OCI-LY7 (cell line): ENCODE results near the gene MALRD1. TPM values are rescaled to one million over a fixed set of nuclear protein-coding genes. Genes with fewer than 3 reads are reported as not detected.

ENCODE experiments used
- BruUV-seq: library from RNA; stranded (reverse); fragments of 400-500 nt; replicated peaks from 2 replicates; lab custom pipeline; 2021; lab: Mats Ljungman, UMichigan
- CTCF ChIA-PET: fragments of 300-600 bp; sonication (Branson Sonifier 250); formaldehyde crosslinking; loops from one replicate; lab custom pipeline; 2022; ENCODE audit warnings: antibody characterized with exemption; ENCODE audit not compliant: unreplicated experiment; lab: Charles Lee
- POLR2A ChIA-PET: fragments of 300-600 bp; sonication (Branson Sonifier 250); formaldehyde crosslinking; loops from one replicate; lab custom pipeline; 2022; ENCODE audit warnings: antibody characterized with exemption; lab: Charles Lee
- DNase-seq: peaks from one replicate; pipeline ENCODE4 v3.0.0-alpha.2; 2015; ENCODE audit warnings: low spot score
- H2AFZ ChIP-seq: fragments of 200-600 bp; sonication (generic), shearing (Covaris generic); 2 replicates; pipeline ENCODE4 v1.6.1; 2014; ENCODE audit warnings: mild to moderate bottlenecking, antibody characterized with exemption, low read length, moderate library complexity
- H3K27ac ChIP-seq: fragments of 200-600 bp; sonication (generic); 2 replicates; pipeline ENCODE4 v1.5.1; 2014; ENCODE audit warnings: mixed run types, low read depth, mild to moderate bottlenecking, moderate library complexity, low read length, inconsistent platforms; ENCODE audit not compliant: poor library complexity, severe bottlenecking
- H3K36me3 ChIP-seq: fragments of 200-600 bp; sonication (generic); 2 replicates; pipeline ENCODE4 v1.6.1; 2014; ENCODE audit warnings: mild to moderate bottlenecking, antibody characterized with exemption, low read length, moderate library complexity, mixed read lengths; ENCODE audit not compliant: insufficient read depth
- H3K4me1 ChIP-seq: fragments of 200-600 bp; sonication (generic); 2 replicates; pipeline ENCODE4 v1.5.1; 2014; ENCODE audit warnings: mild to moderate bottlenecking, low read length; ENCODE audit not compliant: insufficient read depth, poor library complexity, severe bottlenecking
- H3K4me2 ChIP-seq: fragments of 200-600 bp; sonication (generic); 2 replicates; pipeline ENCODE4 v1.6.1; 2014; ENCODE audit warnings: mild to moderate bottlenecking, low read length
- H3K4me3 ChIP-seq: fragments of 200-600 bp; sonication (generic); 2 replicates; pipeline ENCODE4 v1.5.1; 2014; ENCODE audit warnings: mild to moderate bottlenecking, low read depth, low read length; ENCODE audit not compliant: poor library complexity, severe bottlenecking
- H3K79me2 ChIP-seq: fragments of 200-600 bp; sonication (generic); 2 replicates; pipeline ENCODE4 v1.6.1; 2016; ENCODE audit warnings: low read depth, mild to moderate bottlenecking, low read length, moderate library complexity, mixed read lengths; ENCODE audit not compliant: insufficient read depth
- H3K9me2 ChIP-seq: fragments of 200-600 bp; sonication (generic); 2 replicates; pipeline ENCODE4 v1.6.1; 2016; ENCODE audit warnings: mild to moderate bottlenecking, low read length, mixed read lengths; ENCODE audit not compliant: insufficient read depth
- H3K9me3 ChIP-seq: fragments of 200-600 bp; sonication (generic); 2 replicates; pipeline ENCODE4 v1.6.1; 2014; ENCODE audit warnings: mild to moderate bottlenecking, mixed run types, low read length, mixed read lengths
- H4K20me1 ChIP-seq: fragments of 200-600 bp; sonication (generic); 2 replicates; pipeline ENCODE4 v1.6.1; 2014; ENCODE audit warnings: mild to moderate bottlenecking, antibody characterized with exemption, low read length, moderate library complexity, mixed read lengths; ENCODE audit not compliant: insufficient read depth
- EZH2phosphoT487 ChIP-seq: fragments of 200-600 bp; sonication (generic); IDR thresholded peaks from 2 replicates; pipeline ENCODE4 v1.6.1; 2018; ENCODE audit warnings: low read depth, borderline replicate concordance, mild to moderate bottlenecking, mixed run types, antibody characterized with exemption, low read length, moderate library complexity, mixed read lengths
- intact Hi-C: fragments of 100-400 bp; cut with micrococcal nuclease; formaldehyde crosslinking; loops from one replicate; pipeline ENCODE4 v1.10.0; 2022; ENCODE audit not compliant: unreplicated experiment
- total RNA-seq, 2 experiments: library from RNA; depleted of rRNA in 1 of 2; stranded (reverse); fragments of >200 nt in 1 of 2; shearing (Covaris generic) in 1 of 2; gene quantifications; 2 replicates each; pipeline ENCODE4 v1.2.3, GENCODE V29; 2014 to 2022
- TF ChIP-seq, protein P1 (sequence below): fragments of 200-600 bp; sonication (generic); conservative IDR thresholded peaks from 2 replicates; pipeline ENCODE4 v1.5.1; 2014; ENCODE audit warnings: mild to moderate bottlenecking, antibody characterized with exemption, low read length, moderate library complexity, mixed read lengths

MALRD1 gene
- total RNA-seq, 2 experiments from 2014 or later = not detected

DNA sequence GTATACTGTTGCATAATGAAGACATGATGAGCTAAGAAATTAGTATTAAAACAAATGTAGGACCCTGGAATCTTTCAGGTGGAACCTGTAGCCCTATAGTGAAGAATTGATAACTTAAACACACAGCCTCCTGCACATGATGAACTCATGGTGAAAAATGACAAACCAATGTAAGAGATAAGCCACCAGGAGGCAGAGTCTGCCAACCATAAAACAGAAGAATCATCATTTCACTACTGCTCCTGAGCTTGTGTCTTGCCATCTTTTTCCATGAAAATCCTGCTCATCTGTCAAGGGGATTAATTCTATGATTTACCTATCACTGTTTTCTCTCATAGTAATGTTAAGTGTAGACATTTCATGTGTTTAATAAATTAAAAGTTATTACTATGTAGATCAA, 363.9 kb downstream of the MALRD1 start:
- Histone ChIP-seq H3K4me3 (no peak overlapping the region), H3K79me2 (no peaks in the 10 kb centered on the region), H3K4me2 (no peak overlapping the region), H3K27ac (no peak overlapping the region), H3K9me3 (no peaks in the 10 kb centered on the region), H2AFZ (no peak overlapping the region), H3K9me2 (no peaks in the 10 kb centered on the region), H3K4me1 (no peaks in the 10 kb centered on the region), H4K20me1 (no peaks in the 10 kb centered on the region), H3K36me3 (no peaks in the 10 kb centered on the region)
- ChIA-PET CTCF (no interaction called here), POLR2A (no interaction called here)
- no TSS peak for BruUV-seq
- intact Hi-C loops = no loop called here
- DNase-seq = no peak
- TF ChIP-seq EZH2phosphoT487 = no peak
- TF ChIP-seq, protein P1, sequence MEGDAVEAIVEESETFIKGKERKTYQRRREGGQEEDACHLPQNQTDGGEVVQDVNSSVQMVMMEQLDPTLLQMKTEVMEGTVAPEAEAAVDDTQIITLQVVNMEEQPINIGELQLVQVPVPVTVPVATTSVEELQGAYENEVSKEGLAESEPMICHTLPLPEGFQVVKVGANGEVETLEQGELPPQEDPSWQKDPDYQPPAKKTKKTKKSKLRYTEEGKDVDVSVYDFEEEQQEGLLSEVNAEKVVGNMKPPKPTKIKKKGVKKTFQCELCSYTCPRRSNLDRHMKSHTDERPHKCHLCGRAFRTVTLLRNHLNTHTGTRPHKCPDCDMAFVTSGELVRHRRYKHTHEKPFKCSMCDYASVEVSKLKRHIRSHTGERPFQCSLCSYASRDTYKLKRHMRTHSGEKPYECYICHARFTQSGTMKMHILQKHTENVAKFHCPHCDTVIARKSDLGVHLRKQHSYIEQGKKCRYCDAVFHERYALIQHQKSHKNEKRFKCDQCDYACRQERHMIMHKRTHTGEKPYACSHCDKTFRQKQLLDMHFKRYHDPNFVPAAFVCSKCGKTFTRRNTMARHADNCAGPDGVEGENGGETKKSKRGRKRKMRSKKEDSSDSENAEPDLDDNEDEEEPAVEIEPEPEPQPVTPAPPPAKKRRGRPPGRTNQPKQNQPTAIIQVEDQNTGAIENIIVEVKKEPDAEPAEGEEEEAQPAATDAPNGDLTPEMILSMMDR = 0 out of 2 replicates have a peak, but pooled peaks have one; percentile 36

DNA sequence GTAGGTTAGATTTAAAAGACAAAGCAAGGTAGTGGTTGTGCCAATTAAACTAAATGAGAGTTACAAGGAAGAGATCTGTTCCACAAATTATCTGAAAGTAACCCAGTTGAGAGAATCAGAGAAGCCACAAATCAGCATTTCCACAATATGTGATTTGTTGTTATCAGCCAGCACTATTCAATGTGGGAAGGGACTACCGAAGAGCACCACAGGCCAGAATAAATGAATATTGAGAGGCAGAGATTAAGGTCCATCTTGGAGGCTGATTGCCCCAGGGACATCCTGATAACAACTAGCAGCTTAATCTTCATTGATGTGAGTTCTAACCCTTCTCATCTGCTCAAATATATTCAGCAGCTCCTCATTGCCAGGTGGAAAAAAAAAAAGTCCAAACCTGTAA, 367.6 kb downstream of the MALRD1 start:
- intact Hi-C loops = no loop called here
- Histone ChIP-seq H3K9me2 (no peaks in the 10 kb centered on the region), H3K4me3 (no peak overlapping the region), H3K27ac (no peak overlapping the region), H3K4me2 (no peak overlapping the region), H3K36me3 (no peaks in the 10 kb centered on the region), H4K20me1 (no peaks in the 10 kb centered on the region), H3K9me3 (no peaks in the 10 kb centered on the region), H3K79me2 (no peaks in the 10 kb centered on the region), H2AFZ (no peak overlapping the region), H3K4me1 (no peaks in the 10 kb centered on the region)
- DNase-seq = no peak
- BruUV-seq = no TSS peak
- ChIA-PET POLR2A (interaction anchor here (0.6 to 0.7 kb wide), 2 partner anchors 327 to 988 kb away, joined by 3 read pairs; no protein-coding TSS in a partner anchor), CTCF (no interaction called here)
- TF ChIP-seq EZH2phosphoT487 = no peak
- TF ChIP-seq, protein P1 = no peak

DNA sequence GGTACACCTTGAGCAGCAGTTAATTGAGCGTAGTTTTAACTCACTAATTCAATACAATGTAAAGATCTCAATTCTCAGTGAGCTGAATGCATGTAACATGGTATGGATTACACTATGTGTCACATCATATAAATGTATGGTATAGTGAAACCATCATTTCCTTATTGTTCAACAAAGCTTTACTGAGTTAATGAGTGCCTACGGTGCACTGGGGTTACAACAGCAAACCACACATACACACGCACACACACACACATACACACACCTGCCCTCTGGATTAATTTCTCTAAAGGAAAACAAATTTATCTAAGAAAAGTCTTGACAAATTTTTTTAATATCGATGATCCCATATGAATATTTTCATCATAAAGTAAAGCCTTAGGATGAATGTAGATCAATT, 369.1 kb downstream of the MALRD1 start:
- H4K20me1 ChIP-seq = no peaks in the 10 kb centered on the region
- CTCF ChIA-PET = no interaction called here
- H3K27ac ChIP-seq = no peak overlapping the region
- no peak for DNase-seq
- intact Hi-C loops = no loop called here
- H2AFZ ChIP-seq = no peak overlapping the region
- BruUV-seq = no TSS peak
- POLR2A ChIA-PET = no interaction called here
- H3K9me3 ChIP-seq = no peaks in the 10 kb centered on the region
- H3K79me2 ChIP-seq = no peaks in the 10 kb centered on the region
- no peaks in the 10 kb centered on the region for H3K36me3 ChIP-seq
- H3K4me2 ChIP-seq = no peak overlapping the region
- no peaks in the 10 kb centered on the region for H3K9me2 ChIP-seq
- H3K4me1 ChIP-seq = no peaks in the 10 kb centered on the region
- H3K4me3 ChIP-seq = no peak overlapping the region
- no peak for TF ChIP-seq EZH2phosphoT487
- TF ChIP-seq, protein P1 = no peak
